Measurements from ENCODE around the gene TRIM25. TPM values are rescaled to one million over a fixed set of nuclear protein-coding genes. Genes with fewer than 3 reads are reported as not detected.
A peak's percentile ranks its signal among the peaks of the same experiment; 100 is the strongest.
"Not testable (repeated sequence)": the region's sequence is repeated elsewhere in the genome, so short reads cannot be mapped to it uniquely, and the experiment has no call there.

Gene TRIM25, protein sequence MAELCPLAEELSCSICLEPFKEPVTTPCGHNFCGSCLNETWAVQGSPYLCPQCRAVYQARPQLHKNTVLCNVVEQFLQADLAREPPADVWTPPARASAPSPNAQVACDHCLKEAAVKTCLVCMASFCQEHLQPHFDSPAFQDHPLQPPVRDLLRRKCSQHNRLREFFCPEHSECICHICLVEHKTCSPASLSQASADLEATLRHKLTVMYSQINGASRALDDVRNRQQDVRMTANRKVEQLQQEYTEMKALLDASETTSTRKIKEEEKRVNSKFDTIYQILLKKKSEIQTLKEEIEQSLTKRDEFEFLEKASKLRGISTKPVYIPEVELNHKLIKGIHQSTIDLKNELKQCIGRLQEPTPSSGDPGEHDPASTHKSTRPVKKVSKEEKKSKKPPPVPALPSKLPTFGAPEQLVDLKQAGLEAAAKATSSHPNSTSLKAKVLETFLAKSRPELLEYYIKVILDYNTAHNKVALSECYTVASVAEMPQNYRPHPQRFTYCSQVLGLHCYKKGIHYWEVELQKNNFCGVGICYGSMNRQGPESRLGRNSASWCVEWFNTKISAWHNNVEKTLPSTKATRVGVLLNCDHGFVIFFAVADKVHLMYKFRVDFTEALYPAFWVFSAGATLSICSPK
- 15.2 and 16.8 TPM in 2 replicates for total RNA-seq (2014; rRNA removed; shearing (Covaris generic))
- 44.2 and 60.2 TPM in 2 replicates for polyA plus RNA-seq (2015; cell fraction: cytosol; rRNA removed)
- polyA plus RNA-seq (2015; cell fraction: nucleus; rRNA removed), result 103 and 112 TPM in 2 replicates

- in situ Hi-C loops (cut with HindIII; ENCODE audit: low pct_unique_long_range_greater_than_20kb, low sequenced_read_pairs), result no loop called here
These were observed at the start of gene TRIM25 for GRCh38 chr17:56913867-56914580. Gene TRIM25 (minus strand): TSS chr17:56914049. CDS start chr17:56913988, 61 bp downstream.

GRCh38 chr17:56960596-56961538 is 47.0 kb upstream of the TRIM25 start, which contains the start of gene COIL:
Gene COIL (minus strand): TSS chr17:56961050. CDS start chr17:56961019, 31 bp downstream.
- peak; percentile 93 for DNase-seq (ENCODE audit: low read depth, low spot score)
- in situ Hi-C loops (cut with HindIII; ENCODE audit: low pct_unique_long_range_greater_than_20kb, low sequenced_read_pairs), result no loop called here

More at GRCh38 chr17:56913867-56914580, at the start of gene TRIM25:
- DNase-seq (ENCODE audit: low read depth, low spot score), result peak; percentile 87

DNA sequence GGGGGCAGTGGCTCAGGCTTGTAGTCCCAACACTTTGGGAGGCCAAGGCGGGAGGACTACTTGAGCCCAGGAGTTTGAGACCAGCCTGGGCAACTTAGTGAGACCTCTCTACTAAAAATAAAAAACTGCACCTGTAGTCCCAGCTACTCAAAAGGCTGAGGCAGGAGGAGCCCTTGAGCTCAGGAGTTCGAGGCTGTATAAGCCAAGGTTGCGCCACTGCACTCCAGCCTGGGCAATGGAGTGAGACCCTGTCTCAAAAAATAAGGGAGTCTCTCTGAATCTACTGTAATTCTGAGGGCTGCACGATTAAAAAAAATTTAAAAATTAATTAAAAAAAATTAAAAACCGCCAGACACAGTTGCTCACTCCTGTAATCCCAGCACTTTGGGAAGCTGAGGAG is 43.1 kb upstream of the TRIM25 start:
- in situ Hi-C loops (cut with HindIII; ENCODE audit: low pct_unique_long_range_greater_than_20kb, low sequenced_read_pairs), result no loop called here
- DNase-seq (ENCODE audit: low read depth, low spot score), result no peak

DNA sequence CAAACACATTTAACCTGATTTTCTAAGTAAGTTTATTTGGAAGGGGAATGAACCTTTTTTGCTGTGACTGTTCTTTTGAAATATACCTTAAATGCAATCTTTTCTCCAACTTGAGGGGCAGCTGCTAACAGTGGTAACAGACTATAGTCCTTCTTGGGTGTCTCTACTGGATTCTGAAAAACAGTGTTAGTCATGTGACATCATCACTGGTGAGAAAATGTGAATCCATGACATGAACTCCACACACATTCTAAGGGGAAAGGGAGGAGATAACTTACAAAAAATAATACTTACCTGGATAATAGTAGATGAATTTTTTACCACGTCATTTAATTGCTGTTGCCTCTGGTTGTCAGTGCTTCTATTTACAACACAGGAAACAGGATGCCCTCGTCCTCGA is 35.7 kb upstream of the TRIM25 start:
- in situ Hi-C loops (cut with HindIII; ENCODE audit: low pct_unique_long_range_greater_than_20kb, low sequenced_read_pairs), result no loop called here
- DNase-seq (ENCODE audit: low read depth, low spot score), result no peak

DNA sequence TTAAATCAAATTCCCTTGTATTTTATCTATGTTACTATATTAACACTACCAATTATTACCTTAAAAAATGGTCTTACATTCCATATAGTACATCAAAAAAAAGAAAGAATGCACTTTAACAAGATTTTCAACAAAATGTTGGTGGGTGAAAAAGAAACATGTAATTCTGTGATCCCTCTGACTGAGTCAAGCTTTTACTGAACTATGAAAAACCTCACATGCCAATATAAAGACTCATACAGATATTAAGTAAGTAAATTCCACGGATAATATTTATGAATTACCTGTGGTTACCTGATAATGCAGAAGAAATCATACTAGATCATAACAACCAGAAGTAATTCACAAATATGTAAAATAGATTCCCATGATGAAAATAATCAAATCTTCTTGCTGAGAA is 34.6 kb upstream of the TRIM25 start:
- in situ Hi-C loops (cut with HindIII; ENCODE audit: low pct_unique_long_range_greater_than_20kb, low sequenced_read_pairs), result no loop called here

DNA sequence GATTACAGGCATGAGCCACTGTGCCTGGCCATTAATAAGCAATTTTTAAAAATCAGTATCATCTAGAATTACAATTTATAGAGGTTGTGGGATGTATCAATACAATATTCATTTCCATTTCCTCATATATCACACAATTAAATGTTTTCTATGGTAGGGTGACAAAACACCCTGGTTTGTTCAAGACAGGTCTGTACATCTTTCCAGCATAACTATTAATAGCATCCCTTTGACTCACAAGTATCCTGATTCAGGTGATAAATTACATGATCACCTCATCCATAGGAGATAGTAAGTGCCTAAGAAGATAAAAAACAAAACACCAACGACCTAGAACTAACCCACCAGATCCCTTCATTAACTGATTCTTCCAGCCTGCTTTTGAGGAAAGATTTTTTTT is 33.9 kb upstream of the TRIM25 start:
- in situ Hi-C loops (cut with HindIII; ENCODE audit: low pct_unique_long_range_greater_than_20kb, low sequenced_read_pairs), result no loop called here
- DNase-seq (ENCODE audit: low read depth, low spot score), result no peak

More for the DNA sequence above, 34.6 kb upstream of the TRIM25 start:
- DNase-seq (ENCODE audit: low read depth, low spot score), result no peak

DNA sequence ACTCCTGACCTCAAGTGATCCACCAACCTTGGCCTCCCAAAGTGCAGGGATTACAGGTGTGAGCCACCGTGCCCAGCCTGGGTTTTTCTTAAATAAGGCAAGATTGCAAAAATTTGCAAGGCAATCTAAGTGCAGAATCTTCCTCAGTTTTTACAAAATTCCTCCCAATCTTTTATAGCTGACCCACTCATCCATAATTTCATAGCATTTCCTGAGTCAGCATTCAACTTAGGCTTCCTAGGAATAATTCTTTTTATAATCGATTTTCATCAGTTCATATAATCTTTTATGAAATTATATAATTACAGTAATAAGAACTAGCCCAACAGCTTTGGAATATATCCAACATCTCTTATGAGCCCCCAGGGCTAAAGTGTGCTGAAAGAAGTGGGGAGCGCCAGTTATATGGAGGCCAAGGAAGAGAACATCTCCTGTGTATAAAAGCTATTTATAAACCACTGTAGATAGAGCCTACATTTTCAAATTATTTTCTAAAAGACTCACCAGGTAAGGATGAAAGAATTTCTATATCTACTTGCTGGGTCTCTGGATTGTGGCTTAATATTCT is 32.2 kb upstream of the TRIM25 start:
- no peak for DNase-seq (ENCODE audit: low read depth, low spot score)
- in situ Hi-C loops (cut with HindIII; ENCODE audit: low pct_unique_long_range_greater_than_20kb, low sequenced_read_pairs), result no loop called here

DNA sequence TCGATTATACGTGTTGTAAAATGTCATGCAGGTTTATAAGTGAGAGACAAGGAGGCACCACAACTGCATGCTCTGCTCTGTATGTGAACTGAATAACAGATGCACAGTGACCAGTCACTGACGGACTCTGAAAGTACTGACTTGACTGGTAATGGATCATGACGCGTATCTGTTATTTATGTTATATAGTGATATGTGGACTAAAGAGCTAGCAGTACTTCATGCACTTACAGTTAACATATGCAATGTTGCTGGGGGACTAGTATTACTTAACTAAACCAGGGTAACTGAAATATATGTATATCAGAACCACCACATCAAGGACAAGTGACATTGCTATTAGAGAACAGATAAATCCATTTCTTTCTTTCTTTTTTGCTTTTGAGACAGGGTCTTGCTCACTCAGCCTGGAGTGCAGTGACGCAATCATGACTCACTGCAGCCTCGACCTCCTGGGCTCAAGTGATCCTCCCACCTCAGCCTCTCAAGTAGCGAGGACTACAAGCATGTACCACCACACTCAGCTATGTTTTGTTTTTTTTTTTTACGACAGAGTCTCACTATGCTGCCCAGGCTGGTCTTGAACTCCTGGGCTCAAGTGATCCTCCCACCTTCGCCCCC is 29.8 kb upstream of the TRIM25 start:
- in situ Hi-C loops (cut with HindIII; ENCODE audit: low pct_unique_long_range_greater_than_20kb, low sequenced_read_pairs), result no loop called here
- DNase-seq (ENCODE audit: low read depth, low spot score), result no peak

DNA sequence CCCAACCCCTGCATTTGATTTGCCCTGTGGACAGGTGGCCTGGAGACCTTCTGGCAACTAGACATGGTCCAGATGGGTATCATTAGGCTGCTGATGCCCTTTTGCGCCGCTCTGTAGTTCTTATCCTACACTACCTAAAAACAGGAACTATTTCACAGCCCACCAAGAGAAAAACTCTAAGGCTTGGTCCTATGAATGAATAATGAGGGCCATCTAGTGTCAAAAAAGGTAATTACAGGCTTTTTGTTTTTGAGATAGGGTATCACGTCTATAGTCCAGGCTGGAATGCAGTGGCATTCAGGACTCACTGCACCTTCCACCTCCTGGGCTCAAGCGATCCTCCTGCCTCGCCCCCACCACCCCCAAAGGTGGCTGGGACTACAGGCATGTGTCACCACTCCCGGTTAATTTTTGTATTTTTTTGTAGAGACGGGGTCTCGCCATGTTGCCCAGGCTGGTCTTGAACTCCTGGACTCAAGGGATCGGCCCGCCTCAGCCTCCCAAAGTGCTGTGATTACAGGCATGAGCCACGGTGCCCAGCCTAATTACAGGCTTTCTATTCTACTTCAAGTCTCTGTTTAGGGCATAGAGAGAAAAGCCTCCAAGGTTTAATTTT is 26.1 kb upstream of the TRIM25 start:
- in situ Hi-C loops (cut with HindIII; ENCODE audit: low pct_unique_long_range_greater_than_20kb, low sequenced_read_pairs), result no loop called here
- DNase-seq (ENCODE audit: low read depth, low spot score), result peak; percentile 84

- DNase-seq (ENCODE audit: low read depth, low spot score); in situ Hi-C loops (cut with HindIII; ENCODE audit: low pct_unique_long_range_greater_than_20kb, low sequenced_read_pairs): not testable (repeated sequence)
These were observed 24.4 kb upstream of the TRIM25 start for GRCh38 chr17:56938206-56938605.

- in situ Hi-C loops (cut with HindIII; ENCODE audit: low pct_unique_long_range_greater_than_20kb, low sequenced_read_pairs), result no loop called here
- DNase-seq (ENCODE audit: low read depth, low spot score), result no peak
These were observed 23.8 kb upstream of the TRIM25 start for GRCh38 chr17:56937687-56938086.

GRCh38 chr17:56936697-56937322 is 23.0 kb upstream of the TRIM25 start:
- in situ Hi-C loops (cut with HindIII; ENCODE audit: low pct_unique_long_range_greater_than_20kb, low sequenced_read_pairs), result no loop called here
- DNase-seq (ENCODE audit: low read depth, low spot score), result no peak

GRCh38 chr17:56935461-56935860 is 21.6 kb upstream of the TRIM25 start:
- DNase-seq (ENCODE audit: low read depth, low spot score), result no peak
- in situ Hi-C loops (cut with HindIII; ENCODE audit: low pct_unique_long_range_greater_than_20kb, low sequenced_read_pairs), result no loop called here

- DNase-seq (ENCODE audit: low read depth, low spot score), result no peak
- in situ Hi-C loops (cut with HindIII; ENCODE audit: low pct_unique_long_range_greater_than_20kb, low sequenced_read_pairs), result no loop called here
These were observed 20.4 kb upstream of the TRIM25 start for GRCh38 chr17:56934280-56934679.

GRCh38 chr17:56933868-56934267 is 20.0 kb upstream of the TRIM25 start:
- DNase-seq (ENCODE audit: low read depth, low spot score), result no peak
- in situ Hi-C loops (cut with HindIII; ENCODE audit: low pct_unique_long_range_greater_than_20kb, low sequenced_read_pairs), result no loop called here

Measured in SK-MEL-5 (cell line).